T-helper 17 cell (primary cell): ENCODE data around the gene CYP1A1. TPM values are rescaled to one million over a fixed set of nuclear protein-coding genes. Genes with fewer than 3 reads are reported as not detected.
"Not testable (repeated sequence)": the region's sequence is repeated elsewhere in the genome, so short reads cannot be mapped to it uniquely, and the experiment has no call there.

ENCODE experiments used
- ATAC-seq: fragments of 150-1000 bp; cut with Tn5 transposase; 2 replicates; pipeline ENCODE4 v1.10.0; 2021; ENCODE audit warnings: mild to moderate bottlenecking, moderate library complexity
- DNase-seq, 3 donors: peaks; one replicate each; pipeline versions ENCODE4 v3.0.0 to v3.0.0-alpha.2; 2020 to 2021
- H3K9me3 ChIP-seq: one replicate; pipeline ENCODE4 v1.7.0; 2013; ENCODE audit warnings: low read length, mild to moderate bottlenecking; ENCODE audit not compliant: control insufficient read depth, poor library complexity, severe bottlenecking
- H3K27ac Mint-ChIP-seq: one replicate; pipeline ENCODE4 v1.8.0; 2022; ENCODE audit warnings: mild to moderate bottlenecking, moderate library complexity, mixed read lengths
- H3K27me3 Mint-ChIP-seq: one replicate; pipeline ENCODE4 v1.8.0; 2022; ENCODE audit warnings: mixed read lengths
- H3K36me3 Mint-ChIP-seq: one replicate; pipeline ENCODE4 v1.8.0; 2022; ENCODE audit warnings: low read depth, mixed read lengths
- H3K4me1 Mint-ChIP-seq: one replicate; pipeline ENCODE4 v1.8.0; 2022; ENCODE audit warnings: mild to moderate bottlenecking, mixed read lengths
- H3K4me3 Mint-ChIP-seq: one replicate; pipeline ENCODE4 v1.8.0; 2022; ENCODE audit warnings: mild to moderate bottlenecking, moderate library complexity, mixed read lengths
- total RNA-seq, 4 donors: library from RNA in 2 of 4; stranded (reverse) in 2 of 4; gene quantifications; one replicate each; pipeline ENCODE4 v1.2.3 and lab custom pipeline; 2022 to 2026

Gene CYP1A1
- total RNA-seq, 2 donors from 2014 or later: 0.13 TPM; not detected in 1

- Mint-ChIP-seq H3K4me1 (no peaks in the 10 kb centered on the region), H3K27ac (no peak overlapping the region), H3K27me3 (peaks cover 17% of the 10 kb centered on the region), H3K4me3 (no peak overlapping the region), H3K36me3 (no peaks in the 10 kb centered on the region)
- ATAC-seq: no peak
- no peaks in the 10 kb centered on the region for H3K9me3 ChIP-seq
- DNase-seq: no peak
Observed at GRCh38 chr15:74754593-74755215, 29.4 kb upstream of the CYP1A1 start.

GRCh38 chr15:74752531-74752930 is 27.2 kb upstream of the CYP1A1 start:
- Mint-ChIP-seq H3K36me3 (no peaks in the 10 kb centered on the region), H3K4me1 (no peaks in the 10 kb centered on the region), H3K27ac (no peak overlapping the region), H3K4me3 (no peak overlapping the region), H3K27me3 (peaks cover 17% of the 10 kb centered on the region)
- ATAC-seq: no peak
- no peak for DNase-seq
- H3K9me3 ChIP-seq: no peaks in the 10 kb centered on the region

GRCh38 chr15:74752011-74752410 is 26.7 kb upstream of the CYP1A1 start:
- no peak for ATAC-seq
- no peak overlapping the region for H3K27ac Mint-ChIP-seq
- no peaks in the 10 kb centered on the region for H3K36me3 Mint-ChIP-seq

GRCh38 chr15:74750751-74751150 is 25.4 kb upstream of the CYP1A1 start:
- ATAC-seq (no peak), DNase-seq (no peak)
- no peaks in the 10 kb centered on the region for H3K9me3 ChIP-seq
- Mint-ChIP-seq H3K27me3 (peaks cover 10% of the 10 kb centered on the region), H3K4me3 (no peak overlapping the region), H3K4me1 (no peaks in the 10 kb centered on the region), H3K36me3 (no peaks in the 10 kb centered on the region), H3K27ac (no peak overlapping the region)

More at GRCh38 chr15:74752011-74752410, 26.7 kb upstream of the CYP1A1 start:
- H3K4me1 Mint-ChIP-seq: no peaks in the 10 kb centered on the region
- H3K4me3 Mint-ChIP-seq: no peak overlapping the region
- H3K9me3 ChIP-seq: no peaks in the 10 kb centered on the region
- no peak for DNase-seq
- peaks cover 17% of the 10 kb centered on the region for H3K27me3 Mint-ChIP-seq

- peaks cover 10% of the 10 kb centered on the region for H3K27me3 Mint-ChIP-seq
Observed at GRCh38 chr15:74749832-74750231, 24.5 kb upstream of the CYP1A1 start.

GRCh38 chr15:74748322-74748946 is 23.1 kb upstream of the CYP1A1 start, which contains the start of gene CYP1A2:
Gene CYP1A2 (plus strand): TSS chr15:74748845. CDS start chr15:74749739, 894 bp downstream.
- ATAC-seq: no peak
- Mint-ChIP-seq H3K4me1 (no peaks in the 10 kb centered on the region), H3K36me3 (no peaks in the 10 kb centered on the region)

More at GRCh38 chr15:74749832-74750231, 24.5 kb upstream of the CYP1A1 start:
- ATAC-seq (no peak), DNase-seq (no peak)
- Mint-ChIP-seq H3K27ac (no peak overlapping the region), H3K4me3 (no peak overlapping the region), H3K4me1 (no peaks in the 10 kb centered on the region), H3K36me3 (no peaks in the 10 kb centered on the region)
- no peaks in the 10 kb centered on the region for H3K9me3 ChIP-seq

GRCh38 chr15:74746389-74746788 is 21.1 kb upstream of the CYP1A1 start:
- Mint-ChIP-seq H3K27me3 (no peaks in the 10 kb centered on the region), H3K4me3 (no peak overlapping the region), H3K36me3 (peaks cover 2% of the 10 kb centered on the region), H3K4me1 (no peaks in the 10 kb centered on the region), H3K27ac (no peak overlapping the region)
- ATAC-seq (no peak), DNase-seq (no peak)
- H3K9me3 ChIP-seq: no peaks in the 10 kb centered on the region

More at GRCh38 chr15:74748322-74748946, 23.1 kb upstream of the CYP1A1 start, which contains the start of gene CYP1A2:
- peaks cover 10% of the 10 kb centered on the region for H3K27me3 Mint-ChIP-seq
- no peaks in the 10 kb centered on the region for H3K9me3 ChIP-seq
- H3K27ac Mint-ChIP-seq: no peak within 1 kb of the TSS
- H3K4me3 Mint-ChIP-seq: no peak within 1 kb of the TSS
- no peak for DNase-seq

GRCh38 chr15:74742422-74742821 is 17.1 kb upstream of the CYP1A1 start:
- Mint-ChIP-seq H3K27ac (no peak overlapping the region), H3K4me1 (peaks cover 3% of the 10 kb centered on the region), H3K4me3 (no peak overlapping the region), H3K27me3 (peaks cover 12% of the 10 kb centered on the region), H3K36me3 (peaks cover 7% of the 10 kb centered on the region)
- no peaks in the 10 kb centered on the region for H3K9me3 ChIP-seq
- DNase-seq (no peak), ATAC-seq (no peak)

- H3K9me3 ChIP-seq, H3K4me3 Mint-ChIP-seq, H3K4me1 Mint-ChIP-seq, H3K27ac Mint-ChIP-seq, DNase-seq, ATAC-seq, H3K36me3 Mint-ChIP-seq: not testable (repeated sequence)
- peaks cover 40% of the 10 kb centered on the region for H3K27me3 Mint-ChIP-seq
Observed at GRCh38 chr15:74738239-74738638, 12.9 kb upstream of the CYP1A1 start.

GRCh38 chr15:74735305-74735704 is 10.0 kb upstream of the CYP1A1 start:
- H3K4me3 Mint-ChIP-seq: no peak overlapping the region
- no peaks in the 10 kb centered on the region for H3K36me3 Mint-ChIP-seq
- H3K4me1 Mint-ChIP-seq: peaks cover 6% of the 10 kb centered on the region
- H3K27ac Mint-ChIP-seq: no peak overlapping the region
- H3K27me3 Mint-ChIP-seq: peaks cover 49% of the 10 kb centered on the region
- no peaks in the 10 kb centered on the region for H3K9me3 ChIP-seq
- ATAC-seq (no peak), DNase-seq (no peak)

- H3K27ac Mint-ChIP-seq: no peak overlapping the region
- no peaks in the 10 kb centered on the region for H3K36me3 Mint-ChIP-seq
- H3K9me3 ChIP-seq: no peaks in the 10 kb centered on the region
- peaks cover 6% of the 10 kb centered on the region for H3K4me1 Mint-ChIP-seq
- DNase-seq (no peak), ATAC-seq (no peak)
- H3K4me3 Mint-ChIP-seq: no peak overlapping the region
- H3K27me3 Mint-ChIP-seq: peaks cover 51% of the 10 kb centered on the region
Observed at GRCh38 chr15:74733269-74733668, 7.9 kb upstream of the CYP1A1 start.

GRCh38 chr15:74732846-74733245 is 7.5 kb upstream of the CYP1A1 start:
- Mint-ChIP-seq H3K4me3 (no peak overlapping the region), H3K36me3 (no peaks in the 10 kb centered on the region), H3K27me3 (peaks cover 51% of the 10 kb centered on the region), H3K27ac (no peak overlapping the region), H3K4me1 (peaks cover 6% of the 10 kb centered on the region)
- ATAC-seq: no peak
- DNase-seq: no peak
- H3K9me3 ChIP-seq: no peaks in the 10 kb centered on the region

GRCh38 chr15:74730619-74731316 is 5.4 kb upstream of the CYP1A1 start:
- peaks cover 9% of the 10 kb centered on the region for H3K4me1 Mint-ChIP-seq
- no peaks in the 10 kb centered on the region for H3K9me3 ChIP-seq
- ATAC-seq: no peak
- DNase-seq: no peak
- H3K27me3 Mint-ChIP-seq: peaks cover 44% of the 10 kb centered on the region
- H3K4me3 Mint-ChIP-seq: no peak overlapping the region
- H3K36me3 Mint-ChIP-seq: peaks cover 2% of the 10 kb centered on the region
- no peak overlapping the region for H3K27ac Mint-ChIP-seq
